Gastroesophageal sphincter (tissue), 3 donors: ENCODE measurements around the gene FAM118B.

Source experiments
- POLR2A ChIP-seq, 2 donors: fragments of 450-650 bp; IDR thresholded peaks; one replicate each; pipeline ENCODE4 v1.6.1; 2017; ENCODE audit warnings: antibody characterized with exemption in 2 of 2, mild to moderate bottlenecking in 2 of 2, moderate library complexity in 1 of 2
- POLR2AphosphoS5 ChIP-seq: sonication (generic); formaldehyde crosslinking; IDR thresholded peaks from one replicate; pipeline ENCODE4 v1.6.1; 2017; ENCODE audit warnings: antibody characterized with exemption
- TF ChIP-seq, protein P1 (sequence below), 4 experiments: fragments of 200-600 bp in 2 of 4; fragments of 450-650 bp in 2 of 4; sonication (generic) in 1 of 4; IDR thresholded peaks; one replicate each; pipeline ENCODE4 v1.5.1; 2017 to 2019; ENCODE audit warnings: antibody characterized with exemption in 4 of 4, mild to moderate bottlenecking in 2 of 4, moderate library complexity in 2 of 4

DNA sequence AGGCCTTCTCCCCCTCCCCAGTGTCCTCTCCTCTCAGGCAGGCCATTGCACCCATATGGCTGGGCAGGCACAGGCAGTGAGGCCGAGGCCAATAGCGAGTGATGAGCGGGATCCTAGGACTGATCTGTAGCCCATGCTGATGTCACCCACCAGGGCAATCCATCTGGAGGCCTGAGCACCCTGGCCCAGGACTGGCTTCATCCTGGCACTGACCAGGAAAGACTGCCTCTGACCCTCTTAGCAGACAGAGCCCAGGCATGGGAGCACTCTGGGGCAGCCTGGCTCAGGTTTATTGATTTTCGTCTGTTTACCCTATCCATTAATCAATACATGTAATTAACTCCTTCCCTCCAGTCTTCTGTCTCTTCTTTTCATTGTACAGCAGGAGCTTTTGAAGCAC is 66.2 kb downstream of the FAM118B start:
- TF ChIP-seq, protein P1, sequence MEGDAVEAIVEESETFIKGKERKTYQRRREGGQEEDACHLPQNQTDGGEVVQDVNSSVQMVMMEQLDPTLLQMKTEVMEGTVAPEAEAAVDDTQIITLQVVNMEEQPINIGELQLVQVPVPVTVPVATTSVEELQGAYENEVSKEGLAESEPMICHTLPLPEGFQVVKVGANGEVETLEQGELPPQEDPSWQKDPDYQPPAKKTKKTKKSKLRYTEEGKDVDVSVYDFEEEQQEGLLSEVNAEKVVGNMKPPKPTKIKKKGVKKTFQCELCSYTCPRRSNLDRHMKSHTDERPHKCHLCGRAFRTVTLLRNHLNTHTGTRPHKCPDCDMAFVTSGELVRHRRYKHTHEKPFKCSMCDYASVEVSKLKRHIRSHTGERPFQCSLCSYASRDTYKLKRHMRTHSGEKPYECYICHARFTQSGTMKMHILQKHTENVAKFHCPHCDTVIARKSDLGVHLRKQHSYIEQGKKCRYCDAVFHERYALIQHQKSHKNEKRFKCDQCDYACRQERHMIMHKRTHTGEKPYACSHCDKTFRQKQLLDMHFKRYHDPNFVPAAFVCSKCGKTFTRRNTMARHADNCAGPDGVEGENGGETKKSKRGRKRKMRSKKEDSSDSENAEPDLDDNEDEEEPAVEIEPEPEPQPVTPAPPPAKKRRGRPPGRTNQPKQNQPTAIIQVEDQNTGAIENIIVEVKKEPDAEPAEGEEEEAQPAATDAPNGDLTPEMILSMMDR (IDR thresholded peaks at IDR 0.05), result no peak
- no peak for TF ChIP-seq POLR2A (IDR thresholded peaks at IDR 0.05)
- TF ChIP-seq POLR2AphosphoS5, result no peak
